HS-5 (cell line): ENCODE data around the gene RNF213.

Experiments
- DNase-seq: peaks from one replicate; pipeline ENCODE4 v3.0.0-alpha.2; 2012; ENCODE audit warnings: low read depth

Gene RNF213

GRCh38 chr17:80352216-80352895 is 91.7 kb downstream of the RNF213 start:
- DNase-seq: no peak

- DNase-seq: no peak
These were observed 92.5 kb downstream of the RNF213 start for GRCh38 chr17:80352991-80353665.

- DNase-seq: no peak
These were observed 93.1 kb downstream of the RNF213 start for GRCh38 chr17:80353718-80354275.

- no peak for DNase-seq
These were observed 93.7 kb downstream of the RNF213 start for GRCh38 chr17:80354336-80354735.

GRCh38 chr17:80356231-80356856 is 95.7 kb downstream of the RNF213 start:
- DNase-seq: no peak

- no peak for DNase-seq
These were observed 97.5 kb downstream of the RNF213 start for GRCh38 chr17:80358131-80358530.

GRCh38 chr17:80358861-80359260 is 98.2 kb downstream of the RNF213 start:
- no peak for DNase-seq

GRCh38 chr17:80359422-80360110 is 98.9 kb downstream of the RNF213 start:
- DNase-seq: no peak

GRCh38 chr17:80360396-80360795 is 99.7 kb downstream of the RNF213 start:
- DNase-seq: no peak

GRCh38 chr17:80361495-80362220 is 101.0 kb downstream of the RNF213 start:
- DNase-seq: no peak

GRCh38 chr17:80362428-80363119 is 101.9 kb downstream of the RNF213 start:
- DNase-seq: no peak

GRCh38 chr17:80363120-80363515 is 102.5 kb downstream of the RNF213 start:
- DNase-seq: no peak

- no peak for DNase-seq
These were observed 103.0 kb downstream of the RNF213 start for GRCh38 chr17:80363518-80364090.

GRCh38 chr17:80364091-80364691 is 103.5 kb downstream of the RNF213 start:
- no peak for DNase-seq

GRCh38 chr17:80365001-80365965 is 104.6 kb downstream of the RNF213 start:
- DNase-seq: no peak

- no peak for DNase-seq
These were observed 105.3 kb downstream of the RNF213 start for GRCh38 chr17:80365983-80366382.

GRCh38 chr17:80367503-80367902 is 106.9 kb downstream of the RNF213 start:
- no peak for DNase-seq

- no peak for DNase-seq
These were observed 110.5 kb downstream of the RNF213 start for GRCh38 chr17:80371196-80371595.

- DNase-seq: no peak
These were observed 111.8 kb downstream of the RNF213 start for GRCh38 chr17:80372456-80372855.
